IMR-90 (cell line): Measurements from ENCODE around the gene PTGR2. TPM values are rescaled to one million over a fixed set of nuclear protein-coding genes. Genes with fewer than 3 reads are reported as not detected.
"Not testable (repeated sequence)": the region's sequence is repeated elsewhere in the genome, so short reads cannot be mapped to it uniquely, and the experiment has no call there.

Experiments
- ATAC-seq: fragments of 200-7000 bp; cut with Tn5 transposase; 2 replicates; pipeline ENCODE4 v1.9.1; 2020; ENCODE audit warnings: low read depth, mild to moderate bottlenecking, moderate library complexity
- BruUV-seq: library from RNA; stranded (reverse); fragments of 400-500 nt; replicated peaks from 2 replicates; lab custom pipeline; 2021; lab: Mats Ljungman, UMichigan
- CTCF ChIA-PET: fragments of 300-600 bp; formaldehyde crosslinking; extraction: SDS; loops from one replicate; lab custom pipeline; 2021; ENCODE audit warnings: antibody characterized with exemption; lab: Yijun Ruan, JAX
- POLR2A ChIA-PET: fragments of 300-600 bp; sonication (Branson Sonifier 250); formaldehyde crosslinking; loops from one replicate; lab custom pipeline; 2022; ENCODE audit warnings: antibody characterized with exemption; ENCODE audit not compliant: unreplicated experiment; lab: Charles Lee
- DNase-seq: peaks from one replicate; pipeline ENCODE4 v3.0.0; 2013
- H2AFZ ChIP-seq: replicated peaks from 2 replicates; pipeline ENCODE3; 2013; ENCODE audit warnings: low read length, mild to moderate bottlenecking; ENCODE audit not compliant: poor library complexity
- H2AK5ac ChIP-seq: 2 replicates; pipeline ENCODE4 v1.6.1; 2013; ENCODE audit warnings: low read depth, low read length, inconsistent platforms
- H2AK9ac ChIP-seq: replicated peaks from 2 replicates; pipeline ENCODE3; 2013; ENCODE audit warnings: mild to moderate bottlenecking, low read depth, low read length, moderate library complexity; ENCODE audit not compliant: poor library complexity
- H2BK120ac ChIP-seq: 2 replicates; pipeline ENCODE4 v1.6.1; 2013; ENCODE audit warnings: low read depth, low read length, inconsistent platforms
- H2BK15ac ChIP-seq: 3 replicates; pipeline ENCODE4 v1.6.1; 2013; ENCODE audit warnings: low read depth, low read length, inconsistent platforms
- H2BK20ac ChIP-seq: 2 replicates; pipeline ENCODE4 v1.6.1; 2013; ENCODE audit warnings: low read depth, mild to moderate bottlenecking, inconsistent platforms, low read length, moderate library complexity
- H2BK5ac ChIP-seq: 2 replicates; pipeline ENCODE4 v1.6.1; 2013; ENCODE audit warnings: mild to moderate bottlenecking, low read depth, low read length, inconsistent platforms; ENCODE audit not compliant: poor library complexity, severe bottlenecking
- H3K14ac ChIP-seq: replicated peaks from 2 replicates; pipeline ENCODE4 v1.6.1; 2013; ENCODE audit warnings: low read depth, low read length, inconsistent platforms
- H3K18ac ChIP-seq: 2 replicates; pipeline ENCODE4 v1.6.1; 2013; ENCODE audit warnings: low read depth, low read length, control low read depth
- H3K23ac ChIP-seq: 2 replicates; pipeline ENCODE4 v1.6.1; 2013; ENCODE audit warnings: low read depth, low read length, inconsistent platforms
- H3K27ac ChIP-seq: 2 replicates; pipeline ENCODE4 v1.5.1; 2013; ENCODE audit warnings: mild to moderate bottlenecking, control low read depth, low read length; ENCODE audit not compliant: insufficient read depth
- H3K27me3 ChIP-seq: 2 replicates; pipeline ENCODE4 v1.6.1; 2013; ENCODE audit warnings: low read length; ENCODE audit not compliant: control insufficient read depth, insufficient read depth
- H3K36me3 ChIP-seq: 2 replicates; pipeline ENCODE4 v1.6.1; 2013; ENCODE audit warnings: low read length, mixed read lengths; ENCODE audit not compliant: control insufficient read depth, insufficient read depth
- H3K4ac ChIP-seq: 2 replicates; pipeline ENCODE4 v1.6.1; 2013; ENCODE audit warnings: low read depth, low read length, inconsistent platforms
- H3K4me1 ChIP-seq: 2 replicates; pipeline ENCODE4 v1.6.1; 2013; ENCODE audit warnings: low read length, mixed read lengths; ENCODE audit not compliant: control insufficient read depth, insufficient read depth
- H3K4me2 ChIP-seq: 2 replicates; pipeline ENCODE4 v1.6.1; 2013; ENCODE audit warnings: low read depth, mild to moderate bottlenecking, control low read depth, low read length, moderate library complexity
- H3K4me3 ChIP-seq: 2 replicates; pipeline ENCODE4 v1.5.1; 2013; ENCODE audit warnings: low read depth, mild to moderate bottlenecking, control low read depth, low read length, moderate library complexity; ENCODE audit not compliant: insufficient read depth
- H3K56ac ChIP-seq: 2 replicates; pipeline ENCODE4 v1.6.1; 2013; ENCODE audit warnings: low read length, inconsistent platforms; ENCODE audit not compliant: insufficient read depth; ENCODE audit errors: extremely low read depth
- H3K79me1 ChIP-seq, 2 experiments: 2 replicates each; pipeline ENCODE4 v1.6.1; 2013; ENCODE audit warnings: low read length in 2 of 2, inconsistent platforms in 1 of 2, low read depth in 1 of 2
- H3K9ac ChIP-seq: 2 replicates; pipeline ENCODE4 v1.6.1; 2013; ENCODE audit warnings: low read depth, low read length, control low read depth
- H3K9me1 ChIP-seq: 2 replicates; pipeline ENCODE4 v1.6.1; 2013; ENCODE audit warnings: low read length, inconsistent platforms; ENCODE audit not compliant: insufficient read depth
- H3K9me3 ChIP-seq: 2 replicates; pipeline ENCODE4 v1.6.1; 2013; ENCODE audit warnings: low read length; ENCODE audit not compliant: control insufficient read depth, insufficient read depth
- H4K20me1 ChIP-seq: 2 replicates; pipeline ENCODE4 v1.6.1; 2013; ENCODE audit warnings: low read length, inconsistent platforms; ENCODE audit not compliant: insufficient read depth
- H4K5ac ChIP-seq: 2 replicates; pipeline ENCODE4 v1.6.1; 2013; ENCODE audit warnings: mild to moderate bottlenecking, low read depth, low read length, control low read depth
- H4K8ac ChIP-seq, 2 experiments: 2 replicates each; pipeline ENCODE4 v1.6.1; 2013; ENCODE audit warnings: low read depth in 2 of 2, low read length in 2 of 2, control low read depth in 1 of 2, inconsistent platforms in 1 of 2
- H4K91ac ChIP-seq: 2 replicates; pipeline ENCODE4 v1.6.1; 2013; ENCODE audit warnings: low read depth, low read length, inconsistent platforms; ENCODE audit not compliant: insufficient read depth
- CEBPB ChIP-seq: IDR thresholded peaks from 2 replicates; pipeline ENCODE4 v1.6.1; 2012; ENCODE audit warnings: low read depth, low read length, improper control_type of control experiment
- WGBS, 2 experiments: methylation state at CpG; one replicate each; pipeline versions ENCODE4 v1.1.5 to v1.1.7; 2013; ENCODE audit warnings: missing lambda C conversion rate in 2 of 2; ENCODE audit not compliant: insufficient read length in 1 of 2; ENCODE audit errors: extremely low coverage in 2 of 2; 5-methylcytosine and 5-hydroxymethylcytosine counted together
- dilution Hi-C: fragments of 300-500 bp; cut with HindIII; formaldehyde crosslinking; loops from one replicate; pipeline ENCODE4 v1.14.3; 2018; ENCODE audit warnings: low sequenced_read_pairs; ENCODE audit not compliant: unreplicated experiment
- in situ Hi-C: fragments of 300-500 bp; cut with MboI; formaldehyde crosslinking; loops from 3 replicates; pipeline ENCODE4 v1.14.3; 2019; ENCODE audit warnings: low sequenced_read_pairs, inconsistent platforms, mixed read lengths
- intact Hi-C: fragments of 100-400 bp; cut with micrococcal nuclease; formaldehyde crosslinking; loops from 2 replicates; pipeline ENCODE4 v1.10.0; 2022
- polyA plus RNA-seq, 3 experiments: library from polyadenylated mRNA; depleted of rRNA; stranded (reverse); fragments of >200 nt; gene quantifications; 2 replicates each; pipeline ENCODE4 v1.2.3, GENCODE V29; 2012; ENCODE audit warnings: low replicate concordance in 1 of 3
- total RNA-seq: library from RNA; depleted of rRNA; stranded (reverse); fragments of >200 nt; gene quantifications from 2 replicates; pipeline ENCODE4 v1.2.3, GENCODE V29; 2012

Gene PTGR2
- total and polyA plus RNA-seq, 2 of the 4 experiments (the other 2 are of a cell fraction) = 1.3 to 3.2 TPM

DNA sequence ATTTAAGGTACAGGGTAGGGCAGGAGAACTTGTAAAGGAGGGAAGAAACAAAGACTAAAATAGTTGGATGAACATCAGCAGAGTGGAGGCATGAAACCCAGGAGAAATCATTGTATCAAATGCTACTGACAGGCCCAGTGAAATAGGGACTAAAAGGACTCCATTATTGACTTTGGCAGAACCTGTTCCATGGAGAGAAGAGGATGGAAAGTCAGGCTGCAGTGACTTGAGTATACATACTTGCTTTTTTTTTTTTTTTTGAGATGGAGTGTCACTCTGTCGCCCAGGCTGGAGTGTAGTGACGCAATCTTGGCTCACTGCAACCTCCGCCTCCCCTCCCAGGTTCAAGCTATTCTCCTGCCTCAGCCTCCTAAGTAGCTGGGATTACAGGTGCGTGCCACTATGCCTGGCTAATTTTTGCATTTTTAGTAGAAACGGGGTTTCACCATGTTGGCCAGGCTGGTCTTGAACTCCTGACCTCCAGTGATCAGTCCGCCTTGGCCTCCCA lies 42.6 kb downstream of the PTGR2 start:
- intact Hi-C loops, in situ Hi-C loops, H2BK15ac ChIP-seq, H3K27ac ChIP-seq, H3K4ac ChIP-seq, H2AK9ac ChIP-seq, H3K9me3 ChIP-seq, H4K8ac ChIP-seq, H3K27me3 ChIP-seq, H2AK5ac ChIP-seq, BruUV-seq, dilution Hi-C loops, H3K56ac ChIP-seq, H2AFZ ChIP-seq, H2BK5ac ChIP-seq, H3K4me1 ChIP-seq, DNase-seq, H3K14ac ChIP-seq, ATAC-seq, H3K18ac ChIP-seq, H4K91ac ChIP-seq, H2BK20ac ChIP-seq, POLR2A ChIA-PET, H3K9me1 ChIP-seq, H4K5ac ChIP-seq, H3K4me2 ChIP-seq, H3K9ac ChIP-seq, H3K23ac ChIP-seq, H2BK120ac ChIP-seq, H3K4me3 ChIP-seq: not testable (repeated sequence)
- Histone ChIP-seq H3K79me1 (peaks cover 18 to 42% of the 10 kb centered on the region in 2 experiments), H3K36me3 (peaks cover 26% of the 10 kb centered on the region), H4K20me1 (peaks cover 23% of the 10 kb centered on the region)
- no CpG with 5 or more reads among the region's 6 CpGs for WGBS, 2 experiments
- CTCF ChIA-PET = interaction anchor here (0.5 kb wide), 1 partner anchor 1277 kb away, joined by 3 read pairs; no protein-coding TSS in a partner anchor
- 0 out of 2 replicates have a peak, but pooled peaks have one; percentile 1 for TF ChIP-seq CEBPB
